Femur (tissue), 1 donor: ENCODE measurements around the gene TCN2.
"Not testable (repeated sequence)": the region's sequence is repeated elsewhere in the genome, so short reads cannot be mapped to it uniquely, and the experiment has no call there.

Experiments used
- DNase-seq: peaks from one replicate; pipeline ENCODE4 v3.0.0-alpha.2; 2017

Gene TCN2

DNA sequence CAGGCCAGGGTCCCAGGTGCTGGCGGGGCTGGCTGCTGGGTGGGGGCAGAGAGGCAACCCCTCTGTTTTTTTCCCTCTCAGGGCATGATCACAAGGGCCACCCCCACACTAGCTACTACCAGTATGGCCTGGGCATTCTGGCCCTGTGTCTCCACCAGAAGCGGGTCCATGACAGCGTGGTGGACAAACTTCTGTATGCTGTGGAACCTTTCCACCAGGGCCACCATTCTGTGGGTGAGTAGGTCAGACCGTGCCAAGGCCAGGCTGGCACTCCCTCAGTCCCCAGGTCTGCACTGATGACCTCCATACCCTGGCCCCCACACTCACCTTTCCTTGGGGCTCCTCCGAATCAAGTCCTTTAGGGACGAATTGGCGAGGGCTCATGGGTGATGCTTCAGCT is 7.3 kb downstream of the TCN2 start:
- DNase-seq = no peak

DNA sequence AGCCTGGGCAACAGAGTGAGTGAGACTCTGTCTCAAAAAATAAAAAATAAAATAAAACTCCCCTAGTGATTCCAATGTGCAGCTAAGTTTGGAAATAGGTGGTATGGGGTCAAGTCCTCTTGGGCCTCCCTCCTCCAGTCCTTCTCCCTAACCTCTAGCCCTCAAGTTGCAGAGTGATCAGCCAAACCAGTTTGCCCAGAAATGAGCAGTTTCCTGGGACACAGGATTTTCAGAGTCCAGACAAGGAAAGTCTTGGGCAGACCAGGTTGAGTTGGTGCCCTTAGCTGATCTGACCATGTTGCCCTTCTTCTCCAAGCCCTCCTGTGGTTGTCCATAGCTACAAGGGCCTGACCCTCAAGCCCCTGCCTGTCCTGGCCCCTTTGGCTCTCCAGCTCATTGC is 7.9 kb downstream of the TCN2 start:
- DNase-seq = no peak

DNA sequence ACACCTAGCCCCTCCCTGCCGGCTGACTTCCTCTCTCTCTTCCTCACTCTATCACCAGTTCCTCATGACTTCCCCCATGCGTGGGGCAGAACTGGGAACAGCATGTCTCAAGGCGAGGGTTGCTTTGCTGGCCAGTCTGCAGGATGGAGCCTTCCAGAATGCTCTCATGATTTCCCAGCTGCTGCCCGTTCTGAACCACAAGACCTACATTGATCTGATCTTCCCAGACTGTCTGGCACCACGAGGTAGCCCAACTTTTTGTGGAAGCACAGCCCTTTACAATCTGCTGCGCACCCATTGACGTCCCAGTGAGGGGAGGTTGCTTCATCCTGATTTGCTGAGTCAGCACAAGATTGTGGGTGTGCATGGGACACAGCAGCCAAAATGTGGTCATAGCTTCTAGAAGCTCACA is 8.6 kb downstream of the TCN2 start:
- DNase-seq = no peak

DNA sequence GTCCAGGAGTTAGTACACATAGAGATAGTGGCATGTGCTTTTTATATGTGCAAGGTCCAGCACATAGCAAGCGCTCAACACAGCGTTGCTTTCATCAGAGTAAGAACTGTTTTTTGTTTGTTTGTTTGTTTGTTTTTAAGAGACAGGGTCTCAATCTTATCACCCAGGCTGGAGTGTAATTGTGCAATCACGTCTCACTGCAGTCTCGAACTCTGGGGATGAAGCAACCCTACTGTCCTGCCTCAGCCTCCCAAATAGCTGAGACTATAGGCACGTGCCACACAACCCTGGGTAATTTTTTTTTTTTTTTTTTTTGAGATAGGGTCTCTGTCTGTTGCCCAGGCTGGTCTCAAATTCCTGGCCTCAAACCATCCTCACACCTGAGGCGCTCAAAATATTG is 10.8 kb downstream of the TCN2 start:
- no peak for DNase-seq

DNA sequence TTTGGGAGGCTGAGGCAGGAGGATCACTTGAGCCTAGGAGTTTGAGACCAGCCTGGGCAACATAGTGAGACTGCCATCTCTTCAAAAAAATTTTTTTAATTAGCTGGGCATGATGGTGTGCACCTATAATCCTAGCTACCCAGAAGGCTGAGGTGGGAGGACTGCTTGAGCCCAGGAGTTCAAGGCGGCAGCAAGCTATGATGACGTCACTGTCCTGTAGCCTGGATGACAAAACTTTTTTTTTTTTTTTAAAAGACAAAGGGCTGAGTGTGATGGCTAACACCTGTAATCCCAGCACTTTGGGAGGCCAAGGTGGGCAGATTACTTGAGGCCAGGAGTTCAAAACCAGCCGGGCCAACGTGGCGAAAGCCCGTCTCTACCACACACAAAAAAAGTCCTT is 12.9 kb downstream of the TCN2 start:
- not testable (repeated sequence) for DNase-seq

DNA sequence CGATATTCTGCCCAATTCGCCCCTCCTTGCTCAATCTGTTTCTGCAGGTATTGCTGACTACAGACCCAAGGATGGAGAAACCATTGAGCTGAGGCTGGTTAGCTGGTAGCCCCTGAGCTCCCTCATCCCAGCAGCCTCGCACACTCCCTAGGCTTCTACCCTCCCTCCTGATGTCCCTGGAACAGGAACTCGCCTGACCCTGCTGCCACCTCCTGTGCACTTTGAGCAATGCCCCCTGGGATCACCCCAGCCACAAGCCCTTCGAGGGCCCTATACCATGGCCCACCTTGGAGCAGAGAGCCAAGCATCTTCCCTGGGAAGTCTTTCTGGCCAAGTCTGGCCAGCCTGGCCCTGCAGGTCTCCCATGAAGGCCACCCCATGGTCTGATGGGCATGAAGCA is 19.4 kb downstream of the TCN2 start:
- no peak for DNase-seq

DNA sequence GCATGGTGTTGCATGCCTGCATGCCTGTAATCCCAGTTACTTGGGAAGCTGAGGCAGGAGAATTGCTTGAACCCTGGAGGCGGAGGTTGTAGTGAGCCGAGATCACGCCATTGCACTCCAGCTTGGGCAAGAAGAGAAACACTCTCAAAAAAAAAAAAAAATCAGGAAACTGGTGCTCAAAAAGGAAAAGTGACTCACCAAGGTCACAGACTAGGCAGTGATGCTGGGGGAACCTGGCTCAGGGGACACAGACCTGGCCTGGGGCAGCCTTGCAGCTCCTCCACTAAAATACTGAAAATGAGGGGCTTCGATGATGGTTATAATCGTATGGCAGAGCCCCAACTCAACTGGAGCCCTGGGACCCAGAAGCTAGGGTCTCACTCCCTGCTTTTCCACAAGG is 20.5 kb downstream of the TCN2 start:
- no peak for DNase-seq

DNA sequence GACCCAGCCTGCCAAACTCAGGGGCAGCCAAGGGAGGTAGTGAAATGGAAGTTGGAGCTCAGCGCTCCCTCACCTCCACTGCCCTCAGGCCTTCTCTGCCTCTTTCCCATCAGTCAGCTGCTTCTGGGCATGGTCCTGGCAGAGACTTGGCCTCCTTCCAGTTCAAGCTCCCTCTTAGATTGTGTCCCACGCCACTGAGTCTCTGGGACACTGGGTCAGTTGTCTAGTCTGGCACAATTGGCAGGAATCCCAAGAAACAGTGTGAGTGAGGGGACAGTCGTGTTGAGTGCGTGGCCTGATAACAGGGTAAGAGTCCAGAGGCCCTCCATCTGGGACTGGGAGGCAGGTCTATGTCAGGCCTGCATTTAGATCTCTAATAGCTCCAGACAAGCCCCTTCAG is 21.5 kb downstream of the TCN2 start:
- DNase-seq = no peak

DNA sequence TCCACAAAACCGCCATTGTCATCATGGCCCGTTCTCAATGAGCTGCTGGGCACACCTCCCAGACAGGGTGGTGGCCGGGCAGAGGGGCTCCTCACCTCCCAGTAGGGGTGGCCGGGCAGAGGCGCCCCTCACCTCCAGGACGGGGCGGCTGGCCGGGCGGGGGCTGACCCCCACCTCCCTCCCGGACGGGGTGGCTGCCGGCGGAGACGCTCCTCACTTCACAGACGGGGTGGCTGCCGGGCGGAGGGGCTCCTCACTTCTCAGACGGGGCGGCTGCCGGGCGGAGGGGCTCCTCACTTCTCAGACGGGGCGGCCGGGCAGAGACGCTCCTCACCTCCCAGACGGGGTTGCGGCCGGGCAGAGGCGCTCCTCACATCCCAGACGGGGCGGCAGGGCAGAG is 24.5 kb downstream of the TCN2 start:
- DNase-seq = not testable (repeated sequence)

DNA sequence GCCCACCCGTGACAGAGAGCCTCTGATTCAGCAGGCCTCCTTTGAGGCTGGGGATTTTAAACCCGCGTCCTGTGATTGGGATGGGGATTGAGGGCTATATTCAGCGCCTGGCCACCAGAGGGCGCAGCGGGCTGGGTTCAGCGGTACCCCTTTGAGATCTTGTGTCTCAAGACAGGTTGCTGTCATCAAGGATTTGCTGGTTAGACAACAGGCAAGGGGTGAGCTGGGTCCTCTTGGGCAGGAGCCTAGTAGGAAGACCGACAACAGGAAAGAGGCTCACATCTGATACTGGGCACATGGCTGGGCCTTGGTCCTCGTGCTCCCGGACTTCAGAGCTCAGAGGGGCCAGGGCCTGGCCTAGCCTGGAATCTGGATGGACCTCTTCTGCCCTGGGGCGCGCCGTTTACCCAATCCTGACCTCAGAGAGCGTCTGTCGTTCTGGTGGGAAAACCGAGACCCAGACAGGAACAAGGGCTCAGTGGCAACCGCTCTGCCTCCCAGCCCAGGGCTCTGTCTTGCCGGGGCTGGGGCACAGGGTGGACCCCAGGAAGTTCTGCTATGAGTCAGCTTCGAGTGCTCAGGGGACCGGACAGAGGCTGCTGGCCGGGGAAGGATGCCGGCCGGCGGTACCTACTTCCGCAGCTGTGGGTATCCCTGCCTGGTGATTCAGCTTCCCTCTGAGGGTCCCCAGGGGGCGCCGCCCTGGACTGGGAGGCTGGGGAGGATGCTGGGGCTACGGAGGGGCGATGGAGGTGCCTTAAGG is 27.7 kb downstream of the TCN2 start:
- peak; percentile 88 for DNase-seq

DNA sequence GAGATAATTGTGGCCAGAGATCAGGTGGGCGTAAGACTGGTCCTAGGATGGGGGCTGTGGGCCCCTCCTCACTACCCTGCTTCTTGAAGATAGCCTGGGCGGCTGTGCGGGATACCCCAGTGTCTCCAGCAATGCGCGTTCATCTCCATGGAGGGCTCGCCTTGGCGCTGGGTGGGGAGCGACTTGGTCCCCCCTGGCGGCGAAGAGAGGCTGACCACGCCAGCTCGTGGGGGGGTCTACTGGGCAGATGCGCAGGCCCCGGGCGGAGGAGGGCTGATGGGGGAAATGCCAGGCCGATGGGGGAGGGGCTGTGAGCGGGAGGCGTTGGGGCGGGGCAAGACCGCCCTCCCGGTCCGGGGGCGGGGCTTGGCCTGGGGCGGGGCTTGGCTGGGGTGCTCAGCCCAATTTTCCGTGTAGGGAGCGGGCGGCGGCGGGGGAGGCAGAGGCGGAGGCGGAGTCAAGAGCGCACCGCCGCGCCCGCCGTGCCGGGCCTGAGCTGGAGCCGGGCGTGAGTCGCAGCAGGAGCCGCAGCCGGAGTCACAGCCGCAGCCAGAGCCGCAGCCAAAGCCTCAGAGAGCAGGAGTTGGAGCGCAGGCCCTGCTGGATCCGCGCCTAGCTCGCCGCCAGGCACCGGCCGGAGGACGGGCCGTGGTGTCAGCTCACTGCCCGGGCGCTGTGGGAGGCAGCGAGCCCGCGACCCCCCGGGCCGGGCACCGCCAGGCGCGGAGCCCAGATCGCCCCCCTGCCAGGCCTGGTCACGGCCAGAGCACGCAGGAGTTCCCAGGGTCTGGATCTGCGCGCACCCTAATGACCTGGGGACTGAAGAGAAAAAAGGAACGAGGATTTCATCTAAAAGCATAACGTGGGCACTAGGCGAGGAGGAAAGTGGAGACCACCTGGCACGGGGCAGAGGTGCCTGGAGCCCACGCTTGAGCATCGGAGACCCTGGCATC is 28.6 kb downstream of the TCN2 start, which contains the start of gene SLC35E4:
TSS of gene SLC35E4 (plus strand) at position 509 of the 953 bp plus-strand sequence. CDS start 670 bp downstream, outside the sequence.
- DNase-seq = peak; percentile 95

DNA sequence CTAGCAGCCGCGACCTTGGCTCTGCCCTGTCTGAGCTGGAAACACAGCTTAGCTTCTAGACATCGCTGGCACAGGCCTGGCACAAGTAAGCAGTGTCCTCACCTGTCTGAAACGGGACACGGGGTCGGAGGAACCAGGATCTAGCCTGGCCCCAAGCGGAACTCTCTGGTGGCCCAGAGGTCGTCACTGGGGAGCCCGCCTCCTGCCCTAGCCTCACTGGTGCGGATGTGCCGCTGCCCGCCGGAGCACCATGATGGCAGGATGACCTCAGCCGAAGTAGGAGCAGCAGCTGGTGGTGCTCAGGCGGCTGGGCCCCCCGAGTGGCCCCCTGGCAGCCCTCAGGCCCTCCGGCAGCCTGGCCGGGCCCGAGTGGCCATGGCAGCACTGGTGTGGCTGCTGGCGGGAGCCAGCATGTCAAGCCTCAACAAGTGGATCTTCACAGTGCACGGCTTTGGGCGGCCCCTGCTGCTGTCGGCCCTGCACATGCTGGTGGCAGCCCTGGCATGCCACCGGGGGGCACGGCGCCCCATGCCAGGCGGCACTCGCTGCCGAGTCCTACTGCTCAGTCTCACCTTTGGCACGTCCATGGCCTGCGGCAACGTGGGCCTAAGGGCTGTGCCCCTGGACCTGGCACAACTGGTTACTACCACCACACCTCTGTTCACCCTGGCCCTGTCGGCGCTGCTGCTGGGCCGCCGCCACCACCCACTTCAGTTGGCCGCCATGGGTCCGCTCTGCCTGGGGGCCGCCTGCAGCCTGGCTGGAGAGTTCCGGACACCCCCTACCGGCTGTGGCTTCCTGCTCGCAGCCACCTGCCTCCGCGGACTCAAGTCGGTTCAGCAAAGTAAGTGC is 29.5 kb downstream of the TCN2 start:
- DNase-seq = peak; percentile 37

DNA sequence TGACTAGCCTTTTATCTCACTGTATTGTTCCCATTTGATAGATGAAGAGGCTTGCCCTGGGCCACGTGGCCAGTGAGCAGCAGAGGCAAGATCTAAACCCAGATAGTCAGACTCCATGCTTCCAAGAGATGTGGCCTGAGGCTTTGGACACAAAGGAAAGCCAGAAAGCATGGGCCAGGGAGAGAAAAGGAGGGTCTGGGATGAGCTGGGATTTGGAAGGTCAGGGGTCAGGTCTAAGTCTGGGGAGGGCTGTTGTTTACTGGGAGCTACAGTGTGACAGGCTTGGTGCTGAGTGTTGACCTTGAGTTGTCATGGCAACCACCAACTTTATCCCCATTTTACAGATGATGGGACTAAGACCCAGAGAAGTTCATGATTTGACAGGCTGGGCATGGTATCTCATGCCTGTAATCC is 30.7 kb downstream of the TCN2 start:
- DNase-seq = no peak

DNA sequence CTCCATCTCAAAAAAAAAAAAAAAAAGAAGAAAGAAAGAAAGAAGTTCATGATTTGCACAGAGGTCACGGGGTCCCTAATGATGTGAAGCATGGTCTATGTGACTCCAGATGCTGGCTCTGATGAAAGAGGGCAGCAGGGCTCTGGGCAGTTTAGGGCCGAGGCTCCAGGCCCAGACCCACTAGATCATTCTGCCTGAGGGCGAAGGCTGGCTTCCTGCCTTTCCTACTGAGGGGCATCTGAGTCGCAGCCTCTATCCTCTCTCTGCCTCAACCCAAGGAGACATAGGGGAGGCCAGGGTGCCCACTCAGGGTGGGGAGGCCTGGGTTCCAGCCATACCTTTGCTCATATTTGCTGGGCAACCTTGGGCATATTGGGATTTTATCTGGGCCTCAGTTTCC is 33.4 kb downstream of the TCN2 start:
- no peak for DNase-seq

DNA sequence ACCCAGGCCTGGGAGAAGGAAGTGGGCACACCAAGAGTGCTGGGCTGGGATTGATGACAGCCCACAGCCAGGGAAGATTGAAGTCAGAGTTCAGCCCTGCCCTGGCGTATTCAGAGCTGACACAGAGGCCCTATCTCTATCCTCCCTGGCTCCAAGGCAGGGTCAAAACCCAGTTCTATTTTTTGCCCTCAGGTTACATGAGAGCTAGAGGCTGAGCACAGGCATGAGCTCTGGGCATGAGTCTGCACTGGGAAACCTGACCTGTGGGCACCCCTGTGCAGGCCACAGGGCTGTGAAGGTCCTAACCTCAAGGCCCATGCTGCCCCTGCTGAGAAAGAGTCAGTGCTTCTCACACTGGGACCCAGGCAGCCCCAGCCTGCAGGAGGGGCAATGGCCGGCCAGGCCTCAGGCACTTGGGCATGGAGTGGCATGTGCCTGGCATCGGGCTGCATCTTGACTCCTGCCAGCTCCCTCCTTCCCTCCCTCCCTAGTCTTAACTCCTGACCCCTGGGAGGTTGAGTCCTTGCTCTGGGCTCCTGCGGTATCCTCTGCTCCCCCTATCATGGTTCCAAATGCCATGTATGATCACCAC is 34.0 kb downstream of the TCN2 start:
- DNase-seq = no peak

DNA sequence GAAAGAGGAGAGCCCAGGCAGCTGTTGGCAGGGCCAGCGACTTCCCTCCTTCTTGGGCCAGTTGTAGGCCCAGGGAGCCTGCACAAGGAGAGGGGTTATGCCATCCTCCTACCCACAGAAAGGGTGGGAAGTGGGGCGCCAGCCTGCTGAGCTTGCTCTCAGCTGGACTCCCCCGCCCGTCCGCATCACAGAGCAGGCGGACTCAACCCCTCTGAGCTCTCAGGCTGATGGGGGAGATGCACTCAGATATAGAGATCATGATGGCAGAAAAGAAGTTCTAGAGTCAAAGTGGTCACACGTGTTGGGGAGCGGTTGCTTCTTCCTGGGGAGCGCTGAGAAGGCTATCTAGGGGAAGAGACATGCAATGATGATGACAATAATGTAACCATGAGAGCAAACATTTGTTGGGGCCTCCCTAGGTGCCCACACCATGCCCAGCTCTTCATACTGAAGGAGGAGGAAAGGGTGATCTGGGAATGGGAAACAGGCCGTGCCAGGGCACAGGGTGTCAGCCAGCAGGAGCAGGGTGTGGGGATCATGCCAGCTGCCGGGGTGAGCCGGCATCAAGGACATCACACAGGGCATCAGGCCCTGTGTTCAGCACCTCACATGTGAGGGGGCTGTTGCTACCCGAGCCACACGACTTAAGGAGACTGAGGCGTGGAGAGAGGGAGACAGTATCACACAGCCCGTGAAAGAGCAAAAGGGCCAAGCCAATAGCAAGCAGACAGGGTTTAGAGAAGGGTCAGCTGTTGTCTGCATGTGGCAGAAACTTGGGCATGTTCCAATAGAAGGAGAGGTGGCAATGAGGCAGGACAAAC is 36.3 kb downstream of the TCN2 start:
- no peak for DNase-seq

DNA sequence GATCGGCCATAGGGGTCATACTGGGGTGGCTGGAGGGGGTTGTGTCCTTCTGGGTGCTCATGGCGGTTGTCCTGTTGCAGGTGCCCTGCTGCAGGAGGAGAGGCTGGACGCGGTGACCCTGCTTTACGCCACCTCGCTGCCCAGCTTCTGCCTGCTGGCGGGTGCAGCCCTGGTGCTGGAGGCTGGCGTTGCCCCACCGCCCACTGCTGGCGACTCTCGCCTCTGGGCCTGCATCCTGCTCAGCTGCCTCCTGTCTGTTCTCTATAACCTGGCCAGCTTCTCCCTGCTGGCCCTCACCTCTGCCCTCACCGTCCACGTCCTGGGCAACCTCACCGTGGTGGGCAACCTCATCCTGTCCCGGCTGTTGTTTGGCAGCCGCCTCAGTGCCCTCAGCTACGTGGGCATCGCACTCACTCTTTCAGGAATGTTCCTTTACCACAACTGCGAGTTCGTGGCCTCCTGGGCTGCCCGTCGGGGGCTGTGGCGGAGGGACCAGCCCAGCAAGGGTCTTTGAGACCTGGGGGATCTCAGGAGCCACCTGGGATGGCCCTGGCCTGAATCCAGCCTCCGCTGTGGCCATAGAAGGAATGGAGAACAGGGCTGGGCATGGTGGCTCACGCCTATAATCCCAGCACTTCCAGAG is 39.7 kb downstream of the TCN2 start:
- DNase-seq = no peak

DNA sequence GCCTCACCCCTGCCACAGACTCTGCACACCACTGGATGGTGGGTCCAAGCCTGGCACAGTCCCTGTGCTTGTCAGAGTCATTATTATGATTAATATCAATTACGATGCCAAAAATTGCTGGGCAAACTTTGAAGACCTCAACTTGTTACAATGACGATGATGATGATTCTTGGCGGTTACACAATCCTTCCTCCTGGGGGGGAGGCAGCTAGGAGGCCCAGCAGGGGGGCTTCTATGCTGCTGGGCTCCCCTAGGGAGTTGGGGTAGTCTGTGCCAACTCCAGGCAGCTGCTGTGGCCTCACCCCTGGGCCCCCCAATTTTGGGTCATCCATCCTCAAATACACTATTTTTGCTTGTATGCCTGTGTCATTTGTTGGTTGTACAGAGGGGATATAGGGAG is 40.6 kb downstream of the TCN2 start:
- DNase-seq = no peak

DNA sequence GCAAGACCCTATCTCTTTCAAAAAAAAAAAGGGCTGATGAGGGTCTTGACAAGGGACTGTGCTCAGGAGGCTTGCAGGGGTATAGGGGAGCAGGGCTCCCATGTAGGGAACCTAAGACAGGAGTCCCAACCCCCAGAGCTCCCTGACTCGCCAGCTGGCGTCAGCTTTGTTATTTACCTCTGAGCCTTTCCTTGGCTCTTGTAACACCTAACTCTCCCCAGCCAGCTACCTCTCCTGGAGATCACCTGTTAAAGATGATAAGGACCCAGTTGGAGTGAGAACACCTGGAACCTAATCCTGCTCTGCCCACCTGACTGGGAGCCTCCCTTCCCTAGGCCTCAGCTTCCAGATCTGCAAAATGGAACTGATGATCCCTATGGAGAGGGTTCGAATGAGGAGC is 41.9 kb downstream of the TCN2 start:
- no peak for DNase-seq

DNA sequence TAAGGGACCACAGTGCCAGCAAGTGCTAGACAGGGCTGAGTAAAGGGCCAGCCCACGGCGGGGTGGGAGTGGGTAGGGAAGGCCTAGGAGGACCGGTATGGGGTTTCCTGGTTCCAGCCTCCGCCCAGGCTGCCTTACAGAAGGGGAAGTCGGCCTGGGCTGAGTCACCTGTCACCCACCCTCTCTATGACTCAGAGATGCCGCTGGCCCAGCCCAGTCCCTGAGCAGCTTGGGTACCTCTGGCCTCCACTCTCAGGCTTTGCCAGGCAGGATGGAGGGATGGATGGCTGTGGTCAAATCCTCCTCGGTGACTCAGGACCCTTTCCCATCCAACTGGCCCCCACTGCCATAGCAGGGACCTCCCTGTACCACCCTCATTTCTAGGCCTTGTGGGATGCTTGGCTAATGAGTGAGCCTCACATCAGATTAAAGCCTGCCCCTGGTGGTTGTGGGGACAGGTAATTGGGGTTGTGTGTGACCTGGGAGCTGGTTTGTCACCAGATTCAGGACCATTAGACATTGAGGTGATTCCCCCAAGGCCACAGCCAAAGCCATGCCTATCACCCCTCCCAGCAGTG is 42.5 kb downstream of the TCN2 start:
- DNase-seq = peak; percentile 51
